ENCODE data around the gene KRTAP4-9. TPM values are rescaled to one million over a fixed set of nuclear protein-coding genes. Genes with fewer than 3 reads are reported as not detected.
"Not testable (repeated sequence)": the region's sequence is repeated elsewhere in the genome, so short reads cannot be mapped to it uniquely, and the experiment has no call there.

Gene KRTAP4-9
- not detected for polyA plus RNA-seq (2013, experiment 1 of 2; ENCODE audit: insufficient read length)
- not detected for polyA plus RNA-seq (2013, experiment 2 of 2; ENCODE audit: insufficient read length)

GRCh38 chr17:41105347-41105746, at the start of gene KRTAP4-9:
TSS of gene KRTAP4-9 (plus strand) at chr17:41105389. CDS start at chr17:41105389, 0 bp downstream.
- not testable (repeated sequence) for DNase-seq

GRCh38 chr17:41057547-41057946, 47.6 kb upstream of the KRTAP4-9 start:
- no peak for DNase-seq

GRCh38 chr17:41058741-41059140, 46.4 kb upstream of the KRTAP4-9 start:
- no peak for DNase-seq

GRCh38 chr17:41059276-41060051, 45.7 kb upstream of the KRTAP4-9 start:
- DNase-seq: peak; percentile 95

GRCh38 chr17:41060052-41060604, 45.1 kb upstream of the KRTAP4-9 start, which contains the start of gene KRTAP2-3:
TSS of gene KRTAP2-3 (minus strand) at chr17:41060114. CDS start at chr17:41060050, 64 bp downstream.
- peak; percentile 98 for DNase-seq

- peak; percentile 99 for DNase-seq
These were observed 43.2 kb upstream of the KRTAP4-9 start for GRCh38 chr17:41061964-41062363.

GRCh38 chr17:41063449-41063848, 41.7 kb upstream of the KRTAP4-9 start:
- DNase-seq: no peak

- no peak for DNase-seq
These were observed 40.9 kb upstream of the KRTAP4-9 start for GRCh38 chr17:41064301-41064700.

- not testable (repeated sequence) for DNase-seq
These were observed 40.0 kb upstream of the KRTAP4-9 start for GRCh38 chr17:41065016-41065689.

GRCh38 chr17:41065829-41066624, 39.2 kb upstream of the KRTAP4-9 start, which contains the start of gene KRTAP2-4:
TSS of gene KRTAP2-4 (minus strand) at chr17:41065879. CDS start at chr17:41065845, 34 bp downstream.
- peak; percentile 86 for DNase-seq

GRCh38 chr17:41067281-41067680, 37.9 kb upstream of the KRTAP4-9 start:
- peak; percentile 74 for DNase-seq

- no peak for DNase-seq
These were observed 36.2 kb upstream of the KRTAP4-9 start for GRCh38 chr17:41069031-41069430.

GRCh38 chr17:41071606-41072360, 33.4 kb upstream of the KRTAP4-9 start:
- DNase-seq: no peak

- DNase-seq: no peak
These were observed 31.5 kb upstream of the KRTAP4-9 start for GRCh38 chr17:41073676-41074075.

- no peak for DNase-seq
These were observed 28.4 kb upstream of the KRTAP4-9 start for GRCh38 chr17:41076788-41077187.

GRCh38 chr17:41082626-41083025, 22.6 kb upstream of the KRTAP4-9 start:
- DNase-seq: no peak

- peak; percentile 78 for DNase-seq
These were observed 21.8 kb upstream of the KRTAP4-9 start for GRCh38 chr17:41083427-41083826.

GRCh38 chr17:41084100-41084856, 20.9 kb upstream of the KRTAP4-9 start, which contains the start of gene KRTAP4-7:
TSS of gene KRTAP4-7 (plus strand) at chr17:41084150. CDS start at chr17:41084207, 57 bp downstream.
- DNase-seq: not testable (repeated sequence)

- not testable (repeated sequence) for DNase-seq
These were observed 16.3 kb upstream of the KRTAP4-9 start for GRCh38 chr17:41088760-41089352.

GRCh38 chr17:41096055-41096454, 9.1 kb upstream of the KRTAP4-9 start:
- no peak for DNase-seq
